IPS-15b (cell line): ENCODE measurements around the gene H6PD.

ENCODE experiments used
- H3K27me3 ChIP-seq: one replicate; pipeline ENCODE4 v1.6.1; 2013; ENCODE audit warnings: low read length; ENCODE audit not compliant: control insufficient read depth, insufficient read depth
- H3K36me3 ChIP-seq: one replicate; pipeline ENCODE4 v1.6.1; 2013; ENCODE audit warnings: low read length; ENCODE audit not compliant: control insufficient read depth, insufficient read depth
- H3K4me1 ChIP-seq: one replicate; pipeline ENCODE4 v1.6.1; 2013; ENCODE audit warnings: mild to moderate bottlenecking, low read length; ENCODE audit not compliant: control insufficient read depth, insufficient read depth
- H3K4me3 ChIP-seq: one replicate; pipeline ENCODE4 v1.5.1; 2013; ENCODE audit warnings: low read depth, low read length
- H3K9ac ChIP-seq: one replicate; pipeline ENCODE4 v1.6.1; 2013; ENCODE audit warnings: low read depth, mild to moderate bottlenecking, low read length
- H3K9me3 ChIP-seq: one replicate; pipeline ENCODE4 v1.6.1; 2013; ENCODE audit warnings: mild to moderate bottlenecking, low read length; ENCODE audit not compliant: control insufficient read depth, insufficient read depth

Gene H6PD

DNA sequence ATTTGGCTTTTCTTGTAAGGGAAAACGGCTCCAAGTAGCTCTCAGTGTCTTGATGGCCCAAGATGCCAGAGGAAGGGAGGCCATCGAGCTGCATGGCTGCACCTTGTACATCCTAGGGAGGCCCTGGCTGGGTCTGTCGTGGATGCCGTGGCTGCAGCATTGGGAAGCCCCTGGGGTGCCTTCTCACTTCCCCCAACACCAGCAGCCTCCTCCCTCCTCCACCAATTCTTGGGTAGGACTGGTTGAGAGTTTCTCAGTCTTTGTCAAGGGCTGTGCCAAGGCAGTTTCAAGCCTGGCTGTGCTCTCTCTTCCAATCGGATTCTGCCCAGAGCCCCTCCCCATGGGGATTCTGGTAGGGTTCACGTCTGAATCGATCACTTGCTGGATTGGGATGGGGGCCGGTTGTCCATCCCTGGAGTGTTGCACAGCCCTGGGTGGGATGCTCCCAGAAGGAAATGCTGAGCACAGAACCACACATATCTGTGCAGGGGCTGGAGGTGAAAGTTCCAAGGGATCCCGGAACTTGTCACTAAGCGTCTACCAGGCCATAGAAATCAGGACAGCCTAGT, 44.1 kb downstream of the H6PD start:
- Histone ChIP-seq H3K4me1 (peaks cover 2% of the 10 kb centered on the region), H3K4me3 (no peak overlapping the region), H3K9me3 (no peaks in the 10 kb centered on the region), H3K36me3 (no peaks in the 10 kb centered on the region), H3K27me3 (no peaks in the 10 kb centered on the region), H3K9ac (no peak overlapping the region)

DNA sequence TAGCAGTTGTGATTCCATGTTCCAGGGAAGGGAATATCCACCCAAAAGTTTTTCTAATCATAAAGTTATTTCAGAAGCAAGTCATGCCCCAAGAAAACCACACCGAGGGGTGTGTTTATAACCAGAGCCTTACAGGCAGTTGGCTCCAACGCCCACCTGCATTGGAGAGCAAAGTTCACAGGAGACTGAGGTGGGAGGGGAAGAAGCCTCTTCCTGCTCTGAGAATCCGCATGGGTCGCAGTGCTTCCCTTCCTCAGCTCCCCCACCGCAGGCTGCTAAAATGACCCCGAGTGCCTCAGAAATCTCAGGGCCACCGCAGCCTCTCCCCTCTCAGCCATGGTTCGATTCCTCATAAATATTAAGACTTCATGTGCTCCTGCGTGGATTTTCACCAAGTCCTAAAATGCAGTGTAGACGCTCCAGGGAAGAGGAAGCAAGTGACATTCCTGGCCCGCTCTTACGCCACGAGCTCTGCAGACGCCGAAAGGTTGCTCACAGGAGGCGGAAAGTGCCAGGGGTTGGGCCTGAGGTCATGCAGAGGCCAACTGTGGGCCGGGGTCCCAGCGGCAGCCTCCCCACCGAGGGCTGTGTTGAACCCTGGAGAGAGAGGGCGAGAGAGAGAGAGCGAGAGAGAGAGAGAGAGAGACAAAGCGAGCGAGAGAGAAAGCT, 44.7 kb downstream of the H6PD start:
- Histone ChIP-seq H3K4me1 (peaks cover 2% of the 10 kb centered on the region), H3K9ac (no peak overlapping the region), H3K4me3 (no peak overlapping the region)

DNA sequence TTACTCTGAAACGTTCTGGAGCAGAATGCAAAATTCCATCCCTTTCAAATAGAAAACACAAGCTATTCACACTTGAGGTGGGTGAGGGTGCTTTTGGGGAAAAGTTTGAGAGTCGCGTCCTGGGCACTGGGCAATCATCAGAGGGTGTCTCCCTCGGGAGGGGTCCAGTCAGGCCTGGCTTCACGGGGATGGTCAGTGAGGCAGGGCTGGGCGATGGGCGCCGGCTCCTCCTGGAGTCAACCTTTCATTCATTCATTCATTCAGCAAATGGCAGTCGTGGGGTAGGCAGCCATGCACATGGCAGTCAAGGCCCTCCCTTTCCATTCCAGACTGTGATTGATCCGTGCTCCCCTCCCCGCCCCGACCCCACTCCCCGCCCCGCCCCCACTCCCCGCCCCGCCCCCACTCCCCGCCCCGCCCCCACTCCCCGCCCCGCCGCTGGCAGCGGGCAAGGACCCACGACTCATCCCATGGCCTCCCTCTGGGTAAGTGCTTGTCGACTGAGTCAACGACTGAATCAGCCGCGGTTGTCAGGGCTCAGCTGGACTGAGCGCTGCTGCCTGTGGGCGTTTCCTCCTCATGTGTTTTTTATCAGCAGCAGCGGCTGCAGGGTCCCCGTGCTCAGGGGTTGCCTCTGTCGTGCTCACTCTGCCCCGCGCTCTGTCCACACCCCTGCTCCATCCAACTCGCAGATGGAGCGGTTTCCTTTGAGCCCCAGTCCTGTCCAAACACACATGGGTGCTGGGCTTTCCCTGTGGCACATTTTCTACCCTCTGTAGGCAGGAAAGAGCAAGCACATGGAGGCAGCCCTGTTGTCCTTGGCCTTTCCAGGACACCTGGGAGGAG, 45.7 kb downstream of the H6PD start:
- Histone ChIP-seq H3K36me3 (no peaks in the 10 kb centered on the region), H3K9ac (no peak overlapping the region), H3K9me3 (no peaks in the 10 kb centered on the region), H3K4me3 (no peak overlapping the region), H3K27me3 (no peaks in the 10 kb centered on the region), H3K4me1 (peaks cover 2% of the 10 kb centered on the region)

More for the DNA sequence above, 44.7 kb downstream of the H6PD start:
- Histone ChIP-seq H3K27me3 (no peaks in the 10 kb centered on the region), H3K36me3 (no peaks in the 10 kb centered on the region), H3K9me3 (no peaks in the 10 kb centered on the region)

DNA sequence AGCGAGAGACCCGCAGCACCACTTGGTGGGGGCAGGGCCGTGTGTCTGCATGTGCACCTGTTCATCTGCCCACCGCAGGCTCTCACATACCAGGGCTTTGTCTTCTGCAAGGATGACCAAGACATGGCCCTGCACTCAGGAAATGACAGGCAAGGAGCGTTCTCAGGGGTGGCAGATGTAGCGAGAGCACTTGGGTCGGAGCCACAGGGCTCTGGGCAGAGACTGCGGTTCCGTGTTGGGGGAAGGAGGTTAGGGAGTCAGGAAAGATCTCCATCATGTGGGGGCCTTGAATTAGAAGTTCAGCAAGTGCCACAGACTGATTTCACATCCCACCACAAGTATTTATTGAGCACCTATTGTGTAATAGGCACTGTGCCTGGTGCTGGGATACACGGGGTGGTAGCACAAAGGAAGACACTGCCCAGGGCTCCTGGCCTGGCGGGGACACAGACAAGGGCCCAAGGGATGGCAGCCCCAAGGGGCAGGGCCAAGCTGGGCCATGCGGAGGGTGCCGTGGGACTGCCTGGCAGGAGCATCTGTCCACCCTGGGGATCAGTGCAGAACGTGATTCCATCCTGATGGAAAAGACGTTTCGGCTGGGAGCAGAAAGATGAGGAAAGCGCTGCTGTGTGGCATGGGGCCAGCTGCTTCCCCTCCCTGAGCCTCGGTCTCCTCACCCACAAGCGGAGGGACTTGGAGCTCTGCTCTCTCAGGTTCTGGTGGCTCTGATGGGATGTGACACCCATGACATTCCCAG, 46.7 kb downstream of the H6PD start:
- peaks cover 2% of the 10 kb centered on the region for H3K4me1 ChIP-seq
- H3K36me3 ChIP-seq, result no peaks in the 10 kb centered on the region
- no peak overlapping the region for H3K9ac ChIP-seq
- H3K27me3 ChIP-seq, result no peaks in the 10 kb centered on the region
- H3K4me3 ChIP-seq, result no peak overlapping the region
- H3K9me3 ChIP-seq, result no peaks in the 10 kb centered on the region

DNA sequence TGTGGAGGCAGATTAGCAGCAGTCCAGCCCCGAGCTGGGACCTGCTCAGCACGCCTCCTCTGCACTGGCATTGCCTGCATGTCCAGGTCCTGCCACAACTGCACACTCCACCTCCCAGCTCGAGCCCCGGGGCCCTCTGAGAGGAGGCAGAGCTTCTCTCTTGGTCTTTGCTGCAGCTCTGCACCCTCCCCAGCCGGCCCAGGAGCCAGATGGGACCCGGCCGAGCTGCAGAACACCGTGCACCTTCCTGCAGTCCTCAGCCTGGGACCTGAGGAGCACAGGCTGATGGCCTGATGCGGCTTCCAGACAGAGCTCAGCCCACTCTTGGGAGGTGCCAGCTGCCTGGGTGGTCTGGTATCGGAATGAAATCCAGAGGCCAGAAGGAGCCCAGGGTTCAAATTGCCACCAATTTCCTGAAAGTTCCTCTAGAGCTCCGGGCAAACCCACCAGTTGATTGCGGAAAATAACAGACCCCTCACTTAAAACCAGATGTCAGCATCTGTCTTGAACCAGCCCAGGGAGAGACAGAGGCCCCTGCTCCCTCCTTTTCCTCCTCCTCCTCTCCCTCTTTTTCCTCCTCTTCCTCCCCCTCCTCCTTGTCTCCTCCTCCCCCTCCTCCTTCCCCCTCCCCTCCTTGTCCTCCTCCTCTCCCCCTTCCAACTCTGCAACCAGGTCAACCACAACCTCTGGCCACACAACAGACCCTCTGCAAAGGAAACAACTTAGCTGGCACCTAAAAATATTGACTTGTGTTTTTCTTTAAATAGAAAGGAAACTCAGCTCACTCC, 47.5 kb downstream of the H6PD start:
- no peaks in the 10 kb centered on the region for H3K36me3 ChIP-seq
- H3K4me3 ChIP-seq, result no peak overlapping the region
- peaks cover 2% of the 10 kb centered on the region for H3K4me1 ChIP-seq
- no peak overlapping the region for H3K9ac ChIP-seq
- H3K9me3 ChIP-seq, result no peaks in the 10 kb centered on the region
- no peaks in the 10 kb centered on the region for H3K27me3 ChIP-seq

DNA sequence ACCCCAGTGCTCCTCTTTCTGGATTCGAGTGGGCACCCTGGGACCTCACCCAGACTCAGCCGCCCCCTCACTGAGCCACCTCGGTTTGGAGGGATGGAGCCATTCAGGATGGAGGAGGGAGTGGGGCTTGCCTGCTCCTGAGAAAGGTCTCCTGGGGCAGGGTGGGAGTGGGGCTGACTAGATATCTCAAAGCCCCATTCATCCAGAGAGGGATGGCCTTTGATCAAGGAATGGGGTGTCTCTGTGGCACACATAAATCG, 48.1 kb downstream of the H6PD start:
- H3K4me3 ChIP-seq, result no peak overlapping the region
- no peaks in the 10 kb centered on the region for H3K27me3 ChIP-seq
- H3K4me1 ChIP-seq, result peaks cover 2% of the 10 kb centered on the region
- no peaks in the 10 kb centered on the region for H3K9me3 ChIP-seq
- no peak overlapping the region for H3K9ac ChIP-seq
- no peaks in the 10 kb centered on the region for H3K36me3 ChIP-seq

DNA sequence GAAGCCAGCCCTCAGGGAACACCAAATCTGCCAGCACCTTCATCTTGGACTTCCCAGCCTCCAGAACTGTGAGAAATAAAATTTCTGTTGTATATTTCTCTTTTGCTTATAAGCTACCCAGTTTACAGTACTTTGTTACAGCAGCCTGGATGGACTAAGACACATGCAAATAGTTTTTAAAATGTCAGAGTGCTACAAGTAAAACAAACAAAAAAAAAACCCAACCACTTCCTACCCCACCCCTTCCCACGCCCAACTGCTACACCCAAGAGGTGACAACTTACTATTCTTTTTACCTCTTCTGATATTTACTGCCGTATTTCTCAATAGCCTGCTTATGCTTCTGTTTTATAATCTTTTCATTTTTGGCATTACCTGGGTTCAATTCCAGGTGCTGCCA, 49.5 kb downstream of the H6PD start:
- H3K4me1 ChIP-seq, result peaks cover 2% of the 10 kb centered on the region
- no peak overlapping the region for H3K9ac ChIP-seq
- H3K27me3 ChIP-seq, result no peaks in the 10 kb centered on the region
- no peaks in the 10 kb centered on the region for H3K36me3 ChIP-seq
- peaks cover 2% of the 10 kb centered on the region for H3K9me3 ChIP-seq
- H3K4me3 ChIP-seq, result no peak overlapping the region

DNA sequence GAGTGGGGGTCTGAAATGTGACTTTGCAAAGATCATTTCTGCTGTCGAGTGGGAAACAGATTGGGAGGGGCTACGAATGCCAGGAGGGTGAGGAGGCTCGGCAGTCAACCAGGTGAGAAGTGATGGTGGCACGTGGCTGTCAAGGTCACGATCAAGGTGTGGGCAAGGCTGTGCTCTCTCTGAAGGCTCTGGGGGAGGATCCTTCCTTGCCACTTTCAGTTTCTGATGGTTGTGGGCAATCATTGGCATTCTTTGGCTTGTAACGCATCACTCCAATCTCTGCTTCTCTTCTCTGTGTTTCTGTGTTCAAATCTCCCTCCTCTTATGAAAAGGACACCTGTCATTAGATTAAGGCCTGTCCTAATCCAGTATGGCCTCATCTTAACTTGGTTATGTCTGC, 52.0 kb downstream of the H6PD start:
- Histone ChIP-seq H3K9me3 (peaks cover 2% of the 10 kb centered on the region), H3K9ac (no peak overlapping the region), H3K36me3 (no peaks in the 10 kb centered on the region), H3K4me3 (no peak overlapping the region), H3K27me3 (peaks cover 2% of the 10 kb centered on the region), H3K4me1 (no peaks in the 10 kb centered on the region)

DNA sequence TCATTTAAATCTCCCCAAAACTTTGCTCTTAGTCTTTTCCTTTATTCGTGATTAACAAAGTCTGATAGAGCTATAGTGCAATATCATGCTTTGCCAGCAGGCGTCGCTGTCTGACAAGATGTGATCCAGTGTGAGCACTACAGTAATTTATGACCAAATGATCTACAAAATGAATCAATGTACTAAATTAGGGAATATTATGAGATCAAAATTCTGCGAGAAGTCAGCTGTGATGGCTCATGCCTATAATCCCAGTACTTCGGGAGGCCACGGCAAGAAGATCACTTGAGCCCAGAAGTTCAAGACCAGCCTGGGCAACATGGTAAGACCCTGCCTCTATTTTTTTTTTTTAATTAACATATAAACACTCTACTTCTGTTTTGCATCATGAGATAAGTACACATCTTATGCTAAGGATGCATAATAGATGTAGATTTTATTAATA, 54.5 kb downstream of the H6PD start:
- H3K4me3 ChIP-seq, result no peak overlapping the region
- no peaks in the 10 kb centered on the region for H3K4me1 ChIP-seq
- no peaks in the 10 kb centered on the region for H3K36me3 ChIP-seq
- peaks cover 2% of the 10 kb centered on the region for H3K9me3 ChIP-seq
- H3K9ac ChIP-seq, result no peak overlapping the region
- peaks cover 13% of the 10 kb centered on the region for H3K27me3 ChIP-seq

DNA sequence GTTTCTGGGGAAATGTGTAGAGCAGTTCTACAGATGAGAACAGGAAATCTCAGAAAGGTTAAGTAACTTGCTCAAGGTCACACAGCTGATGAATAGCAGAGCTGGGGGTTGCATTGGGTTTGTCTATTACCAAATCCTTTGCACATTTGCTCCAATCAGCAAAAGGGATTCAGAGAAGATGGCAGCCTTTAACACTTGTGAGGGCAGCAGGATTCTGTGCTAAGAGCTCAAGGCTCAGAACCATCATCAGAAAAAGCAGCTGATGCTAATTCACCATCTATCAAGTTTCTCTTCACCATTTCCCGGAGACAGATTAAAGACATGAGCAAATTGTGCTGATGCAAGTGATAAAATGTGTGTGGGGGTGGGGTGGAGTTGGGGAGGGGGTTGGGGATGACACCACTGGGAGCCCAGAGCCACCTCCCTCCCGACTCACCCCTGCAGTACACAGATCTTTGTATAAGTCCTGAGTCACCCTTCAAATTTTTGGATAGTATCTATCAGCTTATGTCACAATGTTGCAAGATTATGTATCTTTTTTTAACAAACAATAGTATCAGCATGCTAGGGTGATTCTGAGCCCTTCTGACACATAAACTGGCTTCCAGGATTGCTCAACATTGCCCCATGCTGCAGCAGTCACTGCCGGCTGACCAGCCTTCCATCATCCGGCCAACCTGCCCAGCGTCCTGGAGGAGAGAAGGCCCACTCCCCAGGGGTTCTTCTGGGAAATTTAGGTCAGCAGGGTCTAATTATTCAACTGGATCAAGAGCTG, 55.3 kb downstream of the H6PD start:
- Histone ChIP-seq H3K9me3 (peaks cover 2% of the 10 kb centered on the region), H3K36me3 (no peaks in the 10 kb centered on the region), H3K27me3 (peaks cover 14% of the 10 kb centered on the region), H3K4me3 (no peak overlapping the region), H3K9ac (no peak overlapping the region), H3K4me1 (no peaks in the 10 kb centered on the region)
